ENCODE results near the gene SIRT5. TPM values are rescaled to one million over a fixed set of nuclear protein-coding genes. Genes with fewer than 3 reads are reported as not detected.

SIRT5 gene
- total RNA-seq, 1 experiment from 2014 or later, result 14.3 TPM

- Histone ChIP-seq H4K5ac (ENCODE audit: insufficient read length, low read depth, low read length) (no peak overlapping the region), H2AFZ (ENCODE audit: low read length) (no peak overlapping the region), H3K79me1 (ENCODE audit: insufficient read depth, low read depth, low read length, poor library complexity, severe bottlenecking) (no peaks in the 10 kb centered on the region), H2BK5ac (ENCODE audit: insufficient read length, low read length) (no peak overlapping the region), H3K9me3 (ENCODE audit: control insufficient read depth, low read depth, low read length) (no peaks in the 10 kb centered on the region), H3K14ac (ENCODE audit: insufficient read depth, low read length) (no peak overlapping the region), H3K4me1 (ENCODE audit: insufficient read depth, low read length) (peaks cover 2% of the 10 kb centered on the region; the same call in 1 of the 2 replicates), H4K8ac (replicated peaks; ENCODE audit: insufficient read length, low read depth, low read length) (no peak overlapping the region), H2BK12ac (ENCODE audit: insufficient read length, low read depth, low read length) (no peak overlapping the region), H2BK15ac (ENCODE audit: low read depth, low read length) (no peak overlapping the region), H3K4me2 (ENCODE audit: insufficient read depth, insufficient read length, low read length) (no peak overlapping the region), H3K79me2 (ENCODE audit: insufficient read depth, low read length) (no peaks in the 10 kb centered on the region), H3K23ac (ENCODE audit: insufficient read length, low read depth, low read length) (no peak overlapping the region), H2BK120ac (ENCODE audit: low read depth, low read length, poor library complexity, severe bottlenecking) (no peak overlapping the region), H3T11ph (ENCODE audit: low read length) (no peak overlapping the region), H3K56ac (ENCODE audit: insufficient read length, low read depth, low read length) (no peak overlapping the region), H3K27me3 (ENCODE audit: insufficient read depth, low read length) (no peaks in the 10 kb centered on the region), H3K18ac (ENCODE audit: insufficient read length, low read depth, low read length) (no peak overlapping the region), H3K9ac (ENCODE audit: extremely low read depth, insufficient read length, low read length) (no peak overlapping the region), H2BK20ac (ENCODE audit: low read depth, low read length, poor library complexity, severe bottlenecking) (no peak overlapping the region), H3K23me2 (ENCODE audit: insufficient read length, low read depth, low read length, poor library complexity, severe bottlenecking) (no peaks in the 10 kb centered on the region), H4K20me1 (ENCODE audit: control insufficient read depth, insufficient read depth, insufficient read length) (no peaks in the 10 kb centered on the region), H3K27ac (ENCODE audit: insufficient read length, low read depth, low read length) (no peak overlapping the region), H3K4ac (ENCODE audit: low read depth, low read length) (no peak overlapping the region), H4K91ac (ENCODE audit: insufficient read length, low read depth, low read length) (no peak overlapping the region), H2AK5ac (ENCODE audit: insufficient read length, low read length) (no peak overlapping the region)
- H3K4me1 Mint-ChIP-seq, result peaks cover 16 to 23% of the 10 kb centered on the region in 2 experiments
- H3K27ac Mint-ChIP-seq, result peak overlapping the region; percentile 3 to 71 (median 42); a peak in 3 of 7 replicates
- H3K36me3 Mint-ChIP-seq (ENCODE audit: insufficient read depth in 1 of 3, low read depth in 3 of 3), result no peaks in the 10 kb centered on the region
- no peaks in the 10 kb centered on the region; the same call in 1 of the 2 replicates for H3K27me3 Mint-ChIP-seq (ENCODE audit: low read depth)
- TF ChIP-seq CTCF (conservative IDR thresholded peaks at IDR 0.05), result no peak
- DNase-seq, result peak; percentile 80
- no CpG with 5 or more reads among the region's 8 CpGs for WGBS (ENCODE audit: extremely low coverage, insufficient read length, low lambda C conversion rate)
- H3K9me3 Mint-ChIP-seq, result no peaks in the 10 kb centered on the region; a peak in 1 of 5 replicates
- H3K4me3 Mint-ChIP-seq, result peak overlapping the region in 1 of 2 experiments; percentile 55; a peak in 2 of 5 replicates
Measured at GRCh38 chr6:13554929-13555333, 19.5 kb upstream of the SIRT5 start.
